HepG2 (cell line): Measurements from ENCODE around the gene CABLES2. TPM values are rescaled to one million over a fixed set of nuclear protein-coding genes. Genes with fewer than 3 reads are reported as not detected.
A peak's percentile ranks its signal among the peaks of the same experiment; 100 is the strongest.

Experiments
- CBX5 ChIP-seq: sonication (generic); formaldehyde crosslinking; IDR thresholded peaks from 2 replicates; pipeline ENCODE4 v1.4.0; 2020; ENCODE audit warnings: missing genetic modification reagents, borderline replicate concordance
- GATAD2A ChIP-seq: IDR thresholded peaks from 2 replicates; pipeline ENCODE4 v1.6.1; 2016
- HDAC2 ChIP-seq: sonication (generic); formaldehyde crosslinking; IDR thresholded peaks from 2 replicates; pipeline ENCODE4 v1.4.0; 2020; ENCODE audit warnings: missing genetic modification reagents
- NCOA2 ChIP-seq: sonication (generic); formaldehyde crosslinking; IDR thresholded peaks from 2 replicates; pipeline ENCODE4 v1.8.0; 2022; ENCODE audit warnings: inconsistent platforms
- NR2C2 ChIP-seq: sonication (generic); formaldehyde crosslinking; IDR thresholded peaks from 2 replicates; pipeline ENCODE4 v1.4.0; 2020; ENCODE audit warnings: missing genetic modification reagents, mild to moderate bottlenecking, moderate library complexity, borderline replicate concordance
- NR2F2 ChIP-seq: IDR thresholded peaks from 2 replicates; pipeline ENCODE4 v1.6.1; 2012; ENCODE audit warnings: low read depth, inconsistent platforms, borderline replicate concordance
- RARA ChIP-seq: IDR thresholded peaks from 2 replicates; pipeline ENCODE4 v1.6.1; 2016; ENCODE audit warnings: missing genetic modification reagents, missing compliant biosample characterization
- RERE ChIP-seq: IDR thresholded peaks from 2 replicates; pipeline ENCODE4 v1.6.1; 2016; ENCODE audit warnings: low read depth, missing genetic modification reagents, missing compliant biosample characterization
- RXRB ChIP-seq: IDR thresholded peaks from 2 replicates; pipeline ENCODE4 v1.6.1; 2016; ENCODE audit warnings: borderline replicate concordance, missing genetic modification reagents, missing compliant biosample characterization
- TEAD3 ChIP-seq: optimal IDR thresholded peaks from 2 replicates; pipeline ENCODE3; 2016; ENCODE audit warnings: borderline replicate concordance
- TFAP4 ChIP-seq: sonication (generic); IDR thresholded peaks from 2 replicates; pipeline ENCODE4 v1.6.1; 2016; ENCODE audit warnings: low read depth, borderline replicate concordance
- ZFX ChIP-seq: sonication (generic); formaldehyde crosslinking; IDR thresholded peaks from 2 replicates; pipeline ENCODE4 v1.4.0; 2020; ENCODE audit warnings: mild to moderate bottlenecking, low read depth, missing genetic modification reagents, moderate library complexity
- ZNF318 ChIP-seq: sonication (generic); formaldehyde crosslinking; IDR thresholded peaks from 2 replicates; pipeline ENCODE4 v1.4.0; 2020; ENCODE audit warnings: mild to moderate bottlenecking, missing genetic modification reagents
- ZNF326 ChIP-seq: sonication (generic); formaldehyde crosslinking; IDR thresholded peaks from 2 replicates; pipeline ENCODE4 v1.4.0; 2020; ENCODE audit warnings: missing genetic modification reagents, borderline replicate concordance
- ZNF839 ChIP-seq: sonication (generic); formaldehyde crosslinking; IDR thresholded peaks from 2 replicates; pipeline ENCODE4 v1.4.0; 2020; ENCODE audit warnings: missing genetic modification reagents, mild to moderate bottlenecking, borderline replicate concordance
- polyA plus RNA-seq, 8 experiments: library from polyadenylated mRNA; depleted of rRNA in 3 of 8; stranded (reverse) in 7 of 8; unstranded in 1 of 8; fragments of >200 nt; fragmentation: Illumina TruSeq in 4 of 8; extraction: Trizol in 4 of 8; gene quantifications; 2 replicates each; pipeline versions ENCODE4 v1.2.1 to v1.2.3, GENCODE V29; 2011 to 2016; ENCODE audit warnings: low read depth in 4 of 8, missing spikeins in 1 of 8, mixed read lengths in 1 of 8; ENCODE audit not compliant: insufficient read depth in 1 of 8
- total RNA-seq, 5 experiments: library from RNA; depleted of rRNA; stranded (reverse); fragments of >200 nt; fragmentation: Illumina TruSeq; extraction: Trizol; gene quantifications; 2 replicates each; pipeline ENCODE4 v1.2.3, GENCODE V29; 2016; ENCODE audit warnings: low read depth in 1 of 5

Gene CABLES2
- total and polyA plus RNA-seq, 2 of the 13 experiments (the other 11 are each of a cell fraction or from before 2014, with no cell fraction given) = 5.2 to 9.7 TPM

GRCh38 chr20:62406635-62407176, 379 bp downstream of the CABLES2 start (continued):
- TF ChIP-seq TFAP4 = peak; percentile 64; the same call in 1 of the 2 replicates
- 0 out of 2 replicates have a peak, but pooled peaks have one; percentile 25 for TF ChIP-seq ZNF839 (CRISPR knock-in tag)
- peak; percentile 57; the same call in 1 of the 2 replicates for TF ChIP-seq NCOA2
- TF ChIP-seq ZNF326 = no peak
- TF ChIP-seq RARA (CRISPR knock-in tag) = peak; percentile 74
- TF ChIP-seq HDAC2 (CRISPR knock-in tag) = peak; percentile 46; the same call in 1 of the 2 replicates
- peak; percentile 90; the same call in 1 of the 2 replicates for TF ChIP-seq NR2F2
- peak; percentile 67 for TF ChIP-seq NR2C2 (CRISPR knock-in tag)
- TF ChIP-seq RERE (CRISPR knock-in tag) = 0 out of 2 replicates have a peak, but pooled peaks have one; percentile 13
- peak; percentile 35 for TF ChIP-seq TEAD3 (CRISPR knock-in tag)
- TF ChIP-seq GATAD2A (CRISPR knock-in tag) = peak; percentile 22; the same call in 1 of the 2 replicates
- TF ChIP-seq RXRB (CRISPR knock-in tag) = peak; percentile 86
- TF ChIP-seq ZFX (CRISPR knock-in tag) = peak; percentile 61; the same call in 1 of the 2 replicates
- TF ChIP-seq ZNF318 = 0 out of 2 replicates have a peak, but pooled peaks have one; percentile 47
- no peak for TF ChIP-seq CBX5 (CRISPR knock-in tag)
